Measurements from ENCODE around the gene MBNL1.

DNA sequence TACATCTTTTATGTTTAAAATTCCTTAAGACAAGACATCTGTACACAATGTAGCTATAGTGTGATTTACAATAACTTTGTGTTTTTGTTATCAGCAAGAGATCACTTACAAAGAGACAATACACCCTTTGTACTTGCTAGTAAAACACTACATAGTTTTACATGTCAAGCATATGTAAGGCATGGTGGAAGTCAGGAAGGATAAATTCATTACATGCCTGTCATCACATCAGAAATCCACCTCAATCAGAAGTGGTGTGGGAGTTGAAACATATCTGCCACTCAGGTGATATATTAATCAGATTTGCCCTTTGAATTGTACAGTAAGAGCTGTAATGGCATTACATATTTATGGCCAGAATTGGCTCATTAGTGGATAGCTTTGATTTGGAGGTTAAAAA is 95.5 kb downstream of the MBNL1 start:
- TF ChIP-seq, protein P1, sequence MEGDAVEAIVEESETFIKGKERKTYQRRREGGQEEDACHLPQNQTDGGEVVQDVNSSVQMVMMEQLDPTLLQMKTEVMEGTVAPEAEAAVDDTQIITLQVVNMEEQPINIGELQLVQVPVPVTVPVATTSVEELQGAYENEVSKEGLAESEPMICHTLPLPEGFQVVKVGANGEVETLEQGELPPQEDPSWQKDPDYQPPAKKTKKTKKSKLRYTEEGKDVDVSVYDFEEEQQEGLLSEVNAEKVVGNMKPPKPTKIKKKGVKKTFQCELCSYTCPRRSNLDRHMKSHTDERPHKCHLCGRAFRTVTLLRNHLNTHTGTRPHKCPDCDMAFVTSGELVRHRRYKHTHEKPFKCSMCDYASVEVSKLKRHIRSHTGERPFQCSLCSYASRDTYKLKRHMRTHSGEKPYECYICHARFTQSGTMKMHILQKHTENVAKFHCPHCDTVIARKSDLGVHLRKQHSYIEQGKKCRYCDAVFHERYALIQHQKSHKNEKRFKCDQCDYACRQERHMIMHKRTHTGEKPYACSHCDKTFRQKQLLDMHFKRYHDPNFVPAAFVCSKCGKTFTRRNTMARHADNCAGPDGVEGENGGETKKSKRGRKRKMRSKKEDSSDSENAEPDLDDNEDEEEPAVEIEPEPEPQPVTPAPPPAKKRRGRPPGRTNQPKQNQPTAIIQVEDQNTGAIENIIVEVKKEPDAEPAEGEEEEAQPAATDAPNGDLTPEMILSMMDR (IDR thresholded peaks at IDR 0.05): no peak
- no peak for TF ChIP-seq POLR2A (IDR thresholded peaks at IDR 0.05)

All from testis (tissue), 2 donors.